Fibroblast of the aortic adventitia (primary cell): Measurements from ENCODE around the gene RHBDL1. TPM values are rescaled to one million over a fixed set of nuclear protein-coding genes. Genes with fewer than 3 reads are reported as not detected.
"Not testable (repeated sequence)": the region's sequence is repeated elsewhere in the genome, so short reads cannot be mapped to it uniquely, and the experiment has no call there.

Experiments
- DNase-seq: peaks from one replicate; pipeline ENCODE4 v3.0.0-alpha.2; 2010; ENCODE audit warnings: low read depth
- H3K4me3 ChIP-seq: 2 replicates; pipeline ENCODE4 v1.5.1; 2011; ENCODE audit warnings: low read depth, mild to moderate bottlenecking, control low read depth, low read length, moderate library complexity
- CTCF ChIP-seq: IDR thresholded peaks from 2 replicates; pipeline ENCODE4 v1.5.1; 2011; ENCODE audit warnings: mild to moderate bottlenecking, low read length, control low read depth, inconsistent platforms; ENCODE audit not compliant: insufficient read depth
- total RNA-seq: library from RNA; depleted of rRNA; stranded (reverse); fragments of >200 nt; gene quantifications from 2 replicates; pipeline ENCODE4 v1.2.3, GENCODE V29; 2012; ENCODE audit warnings: low replicate concordance

RHBDL1 gene
- total RNA-seq, 1 donor: 3.2 TPM

GRCh38 chr16:709566-710499 is 34.4 kb downstream of the RHBDL1 start:
- TF ChIP-seq CTCF: peak; percentile 8
- peak; percentile 82 for DNase-seq
- no peak overlapping the region for H3K4me3 ChIP-seq

DNA sequence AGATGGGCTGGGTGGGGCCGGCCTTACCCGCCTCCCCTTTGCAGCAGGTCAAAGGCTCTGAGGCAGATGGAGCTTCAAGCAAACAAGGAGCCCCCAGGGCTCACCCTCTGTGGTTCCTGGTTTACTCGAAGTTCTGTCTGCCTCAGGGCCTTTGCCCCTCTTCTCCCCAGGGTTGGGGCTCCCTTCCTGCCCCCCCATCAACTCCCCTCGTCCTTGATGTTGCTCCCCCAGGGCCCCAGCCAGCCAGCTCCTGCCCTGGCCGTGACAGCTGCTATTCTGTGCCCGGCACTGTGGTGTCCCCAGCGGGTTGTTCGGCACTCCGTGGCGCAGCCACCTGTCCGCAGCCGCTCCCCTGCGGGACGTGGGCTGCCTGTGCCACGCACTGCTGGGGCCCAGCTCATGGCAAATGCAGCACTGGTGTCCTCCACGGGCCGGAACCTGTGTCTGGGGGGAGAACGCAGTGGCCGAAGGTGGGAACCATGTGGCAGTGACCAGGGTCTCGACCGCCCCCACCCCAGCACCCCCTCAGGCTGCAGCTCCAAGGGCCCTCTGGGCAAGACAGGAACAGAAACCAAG is 35.1 kb downstream of the RHBDL1 start:
- no peak for DNase-seq
- no peak overlapping the region for H3K4me3 ChIP-seq
- no peak for TF ChIP-seq CTCF

DNA sequence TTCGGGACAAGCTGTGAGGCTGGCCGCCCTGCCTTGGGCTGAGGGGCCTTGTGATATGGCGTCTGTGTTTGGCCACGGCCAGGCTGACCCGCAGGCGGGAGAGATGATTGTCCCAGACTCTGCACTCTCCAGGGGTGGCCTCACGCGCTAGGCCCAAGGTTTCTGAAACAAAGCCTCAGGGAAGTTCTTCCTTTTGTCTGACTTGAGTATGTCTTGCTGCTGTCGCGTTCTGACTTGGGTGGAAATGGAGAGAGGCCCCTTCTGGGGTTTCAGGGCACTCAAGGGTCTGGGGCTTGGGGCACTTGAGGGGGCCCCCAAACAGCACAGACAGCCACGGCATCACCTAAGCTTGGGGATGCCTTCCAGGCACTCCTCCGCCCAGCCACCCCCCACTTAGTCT is 35.6 kb downstream of the RHBDL1 start:
- no peak for DNase-seq

DNA sequence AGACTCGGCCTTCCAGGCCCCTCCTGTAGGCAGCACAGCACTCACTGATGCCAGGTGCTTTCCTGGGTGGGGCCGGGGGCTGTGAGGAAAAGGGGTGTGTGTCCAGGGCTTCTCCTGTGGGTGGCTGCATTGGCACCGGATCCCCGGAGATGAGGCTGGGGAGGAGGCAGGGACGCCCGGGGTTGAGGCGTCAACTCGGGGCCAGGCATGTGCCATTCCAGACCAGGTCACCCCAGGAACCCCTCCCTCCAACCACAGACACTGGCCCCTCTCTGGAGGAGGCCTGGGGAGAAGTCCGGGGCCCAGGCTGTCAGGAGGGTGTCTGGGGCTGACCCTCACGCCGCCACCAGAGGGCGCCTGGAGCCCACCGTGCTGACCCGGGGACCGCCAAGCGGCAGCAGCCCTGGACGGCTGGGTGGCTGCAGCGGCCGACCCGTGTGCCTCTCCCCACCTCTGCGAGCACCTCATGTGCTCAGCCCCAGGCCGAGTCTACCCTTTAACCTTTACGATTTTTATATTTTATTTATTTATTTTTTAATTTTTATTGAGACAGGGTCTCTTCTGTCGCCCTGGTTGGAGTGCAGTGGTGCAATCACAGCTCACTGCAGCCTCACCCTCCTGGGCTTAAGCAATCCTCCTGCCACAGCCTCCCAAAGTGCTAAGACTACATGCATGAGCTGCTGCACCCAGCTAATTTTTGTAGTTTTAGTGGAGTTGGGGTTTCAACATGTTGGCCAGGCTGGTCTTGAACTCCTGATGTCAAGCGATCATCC is 36.3 kb downstream of the RHBDL1 start:
- no peak overlapping the region for H3K4me3 ChIP-seq
- TF ChIP-seq CTCF: peak; percentile 85
- DNase-seq: peak; percentile 61

More for the DNA sequence above, 35.6 kb downstream of the RHBDL1 start:
- H3K4me3 ChIP-seq: no peak overlapping the region
- no peak for TF ChIP-seq CTCF

DNA sequence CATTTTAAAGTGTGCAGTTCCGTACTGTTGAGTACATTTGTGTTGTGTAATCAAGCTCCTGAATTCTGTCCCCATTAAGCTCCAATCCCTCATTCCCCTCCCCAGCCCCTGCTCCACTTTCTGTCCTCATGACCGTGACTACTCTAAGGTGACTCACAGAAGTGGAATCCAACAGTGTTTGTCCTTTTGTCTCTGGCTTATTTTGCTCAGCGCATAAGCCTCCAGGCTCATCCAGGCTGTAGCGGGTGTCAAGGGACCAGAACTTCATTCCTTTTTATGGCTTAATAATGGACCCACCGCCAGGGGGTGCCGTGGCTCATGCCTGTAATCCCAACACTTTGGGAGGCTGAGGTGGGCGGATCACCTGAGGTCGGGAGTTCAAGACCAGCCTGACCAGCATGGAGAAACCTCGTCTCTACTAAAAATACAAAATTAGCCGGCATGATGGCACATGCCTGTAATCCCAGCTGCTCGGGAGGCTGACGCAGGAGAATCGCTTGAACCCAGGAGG is 37.3 kb downstream of the RHBDL1 start:
- DNase-seq: peak; percentile 88
- H3K4me3 ChIP-seq: not testable (repeated sequence)
- TF ChIP-seq CTCF: peak; percentile 47

DNA sequence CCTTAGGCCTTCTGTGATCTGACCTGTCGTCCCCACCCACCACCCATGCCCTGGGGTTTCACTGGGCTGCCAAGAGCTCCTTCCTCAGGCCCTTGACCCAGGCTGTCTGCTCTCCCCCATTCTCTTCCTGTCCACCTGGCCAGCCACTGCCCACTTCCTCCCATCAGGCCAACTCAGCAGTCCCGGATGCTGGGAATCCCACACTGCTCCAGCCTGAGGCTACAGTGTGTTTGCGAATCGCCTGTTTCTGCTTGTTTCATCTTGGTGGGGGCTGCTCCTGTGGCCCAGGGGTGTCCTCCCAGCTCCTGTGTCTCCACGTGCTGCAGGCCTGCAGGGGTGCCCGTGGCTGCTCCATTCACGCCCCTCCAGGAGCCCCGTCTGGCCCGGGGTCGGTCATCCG is 38.6 kb downstream of the RHBDL1 start:
- no peak overlapping the region for H3K4me3 ChIP-seq
- TF ChIP-seq CTCF: no peak
- no peak for DNase-seq
